NCI-H1417 (cell line): ENCODE data around the gene SCNM1.

Source experiments
- DNase-seq, 3 experiments: peaks; one replicate each; lab custom pipeline; 2025; lab: John Stamatoyannopoulos, UW

The SCNM1 gene, protein sequence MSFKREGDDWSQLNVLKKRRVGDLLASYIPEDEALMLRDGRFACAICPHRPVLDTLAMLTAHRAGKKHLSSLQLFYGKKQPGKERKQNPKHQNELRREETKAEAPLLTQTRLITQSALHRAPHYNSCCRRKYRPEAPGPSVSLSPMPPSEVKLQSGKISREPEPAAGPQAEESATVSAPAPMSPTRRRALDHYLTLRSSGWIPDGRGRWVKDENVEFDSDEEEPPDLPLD

DNA sequence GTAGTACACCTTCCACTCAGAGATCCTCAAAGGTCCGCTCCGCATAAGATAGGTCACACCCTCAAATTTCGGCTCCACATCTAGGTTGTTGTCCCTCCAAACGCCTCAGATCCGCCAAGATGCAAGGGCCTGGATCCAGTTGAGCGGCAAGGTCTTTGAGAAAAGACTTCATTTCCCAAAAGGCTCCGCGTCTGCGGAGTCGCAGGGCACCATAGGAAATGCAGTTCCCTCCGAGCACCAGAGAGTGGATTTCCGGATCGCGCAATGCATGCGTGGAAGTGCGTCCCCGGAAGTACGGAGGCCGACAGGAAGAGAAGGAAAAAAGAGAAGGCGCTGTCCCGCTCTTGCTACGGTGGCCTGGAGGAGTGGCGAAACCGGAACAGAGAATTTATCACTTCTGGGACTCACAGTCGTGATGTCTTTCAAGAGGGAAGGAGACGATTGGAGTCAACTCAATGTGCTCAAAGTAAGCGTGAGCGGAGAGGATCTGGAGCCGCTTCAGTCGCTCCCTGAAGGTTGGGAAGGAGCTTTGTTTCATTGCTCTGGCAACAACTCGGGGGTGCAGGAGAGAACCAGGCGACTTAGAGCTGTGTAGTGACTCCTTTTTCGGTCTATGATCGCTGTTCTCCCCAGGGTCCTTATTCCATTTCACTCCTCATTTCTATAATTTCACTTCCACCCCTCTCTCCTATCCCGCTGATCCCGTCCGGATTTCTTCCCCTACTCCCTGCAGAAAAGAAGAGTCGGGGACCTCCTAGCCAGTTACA, at the start of gene SCNM1, which contains the start of gene LYSMD1:
SCNM1 (plus strand) TSS at position 407 of the 767 bp plus-strand sequence; CDS start at position 416, 9 bp downstream.
LYSMD1 (minus strand) TSS at position 165 of the 767 bp plus-strand sequence. CDS start 644 bp downstream, outside the sequence.
- peak; percentile 98 to 100 (median 99) for DNase-seq

DNA sequence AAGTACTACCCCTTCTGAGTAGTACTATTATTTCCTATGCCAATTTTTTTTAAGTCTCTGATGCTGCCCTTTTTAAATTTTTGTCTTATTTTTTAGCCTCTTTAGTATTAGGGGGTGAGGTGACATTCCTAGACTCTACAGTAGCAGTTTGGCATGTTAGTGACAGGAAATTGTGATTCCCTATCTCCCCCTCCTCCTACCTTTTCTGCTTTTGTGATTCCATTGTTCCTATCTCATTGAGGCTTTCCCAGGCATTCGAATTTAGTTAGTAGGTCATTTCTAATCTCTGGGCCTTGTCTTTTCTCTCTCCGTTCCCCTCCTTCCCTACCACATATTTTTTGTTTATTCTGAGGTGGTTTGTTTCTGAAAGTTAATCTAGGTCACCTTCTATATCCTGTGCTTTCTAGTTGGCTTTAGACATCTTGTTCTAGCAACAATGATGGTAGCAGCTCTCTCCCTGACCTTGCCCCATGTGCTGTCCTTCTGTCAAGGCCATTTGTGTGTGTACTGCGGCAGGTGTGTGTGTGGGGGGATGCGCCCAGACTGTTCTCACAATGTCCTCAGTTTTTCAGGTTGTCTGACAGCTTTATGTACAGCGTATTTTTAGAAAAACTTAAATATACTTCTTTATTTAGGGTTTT, 41.1 kb upstream of the SCNM1 start:
- no peak for DNase-seq

DNA sequence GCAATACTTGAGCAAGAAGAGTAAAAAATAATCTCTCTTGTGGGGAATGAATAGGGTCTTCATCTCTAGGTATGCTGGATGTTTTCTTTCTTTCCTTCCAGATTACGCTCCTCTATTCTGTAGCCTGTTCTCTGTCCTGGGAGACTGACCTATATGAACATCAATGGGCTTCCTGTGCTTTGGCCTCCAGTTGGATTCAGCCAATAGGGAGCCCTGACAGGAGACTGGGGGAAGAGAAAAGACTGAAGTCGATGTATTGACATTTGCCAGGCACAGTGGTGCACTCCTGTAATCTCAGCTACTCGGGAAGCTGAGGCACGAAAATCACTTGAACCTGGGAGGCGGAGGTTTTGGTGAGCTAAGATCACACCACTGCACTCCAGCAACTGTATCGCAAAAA, 37.1 kb upstream of the SCNM1 start:
- no peak for DNase-seq

DNA sequence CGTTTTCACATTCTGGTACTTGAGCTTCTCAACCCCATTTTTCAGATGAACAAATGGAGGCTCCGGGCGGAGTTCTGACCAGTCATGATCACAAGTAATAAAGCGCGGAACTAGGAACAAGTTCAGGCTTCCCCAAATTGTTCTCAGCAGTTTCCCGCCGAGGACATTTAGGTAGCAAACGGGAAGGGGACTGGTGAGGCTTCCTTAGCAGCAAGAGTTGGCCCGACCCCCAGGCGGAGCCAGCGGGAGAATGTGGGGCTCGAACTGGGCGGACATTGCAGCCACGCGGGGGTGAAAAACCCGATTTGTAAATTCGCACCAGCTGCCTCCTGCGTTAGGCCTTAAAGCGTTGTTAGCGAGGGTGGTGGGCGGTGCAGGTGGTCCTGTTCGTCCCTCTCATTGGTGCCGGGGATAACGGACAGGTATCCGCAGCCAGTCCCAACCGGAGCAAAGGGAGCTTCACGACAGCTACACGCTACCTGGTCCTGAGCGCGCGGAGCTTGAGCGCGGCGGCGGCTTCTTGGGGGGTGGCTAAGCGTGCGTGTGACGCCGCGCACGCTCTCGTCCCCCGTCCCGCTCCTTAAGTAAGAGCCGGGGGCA, 34.9 kb upstream of the SCNM1 start:
- peak in 1 of 3 experiments; percentile 96 for DNase-seq

DNA sequence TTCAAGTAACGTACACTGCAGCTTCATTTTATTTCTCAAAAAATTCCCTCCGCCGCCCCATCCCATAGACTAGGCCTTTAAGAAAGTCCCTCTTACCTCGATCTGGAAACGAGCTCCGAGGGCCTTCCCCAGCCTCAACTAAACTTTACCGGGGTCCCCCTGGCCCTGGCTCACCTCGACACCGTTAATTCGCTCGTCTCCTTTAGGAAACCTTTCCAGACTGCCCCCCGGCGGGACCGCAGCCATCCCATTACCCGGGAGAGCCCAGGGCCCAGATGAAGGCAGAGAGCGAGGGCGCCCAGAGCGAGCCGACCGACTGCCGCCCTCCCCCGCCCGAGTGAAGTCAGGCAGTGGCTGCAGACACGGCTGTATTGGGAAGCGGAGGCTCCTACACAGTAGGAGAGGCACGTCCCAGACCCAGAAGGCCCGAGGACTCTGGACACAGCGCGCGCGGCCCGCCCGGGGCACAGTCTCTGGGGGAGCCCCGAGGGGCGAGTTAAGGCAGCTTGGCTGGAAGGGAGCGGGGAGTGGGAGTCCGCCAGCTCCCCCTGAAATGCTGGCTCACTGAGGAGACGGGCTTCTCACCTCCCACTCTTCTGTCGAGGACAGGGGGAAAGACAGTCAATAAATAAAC, 34.1 kb upstream of the SCNM1 start:
- DNase-seq: no peak

DNA sequence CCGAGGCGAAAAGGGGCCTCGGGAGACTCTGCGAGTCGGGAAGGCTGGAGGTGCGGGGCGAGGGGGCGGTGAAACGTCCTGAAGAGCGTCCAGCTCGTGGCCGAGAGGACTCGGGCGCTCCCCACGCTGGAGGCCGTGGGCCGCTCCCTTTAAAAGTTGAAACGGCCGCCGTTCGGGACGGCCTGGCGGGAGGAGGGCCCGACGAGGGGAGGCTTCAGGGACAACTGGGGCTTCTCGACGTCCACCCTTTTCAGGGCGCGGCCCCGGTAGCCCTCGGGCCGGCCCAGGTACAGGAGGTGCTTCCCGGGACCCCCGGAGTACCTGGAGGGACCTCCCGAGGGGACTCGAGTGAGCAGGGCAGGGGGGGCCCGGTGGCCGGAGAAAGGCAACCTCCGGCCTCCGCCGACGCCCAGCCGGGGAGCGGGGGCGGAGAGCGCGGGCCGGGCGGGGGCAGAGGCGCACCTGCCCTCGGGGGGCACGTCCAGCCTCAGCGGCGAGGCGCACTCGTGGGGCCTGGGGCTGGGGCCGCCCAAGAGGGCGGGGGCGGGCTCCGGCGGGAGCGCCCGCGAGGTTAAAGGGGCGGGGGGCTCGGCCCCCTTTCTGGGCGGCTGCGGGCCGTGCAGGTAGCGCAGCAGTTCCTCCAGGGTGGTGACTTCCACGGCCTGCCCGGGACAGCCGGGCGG, 33.5 kb upstream of the SCNM1 start:
- no peak for DNase-seq

DNA sequence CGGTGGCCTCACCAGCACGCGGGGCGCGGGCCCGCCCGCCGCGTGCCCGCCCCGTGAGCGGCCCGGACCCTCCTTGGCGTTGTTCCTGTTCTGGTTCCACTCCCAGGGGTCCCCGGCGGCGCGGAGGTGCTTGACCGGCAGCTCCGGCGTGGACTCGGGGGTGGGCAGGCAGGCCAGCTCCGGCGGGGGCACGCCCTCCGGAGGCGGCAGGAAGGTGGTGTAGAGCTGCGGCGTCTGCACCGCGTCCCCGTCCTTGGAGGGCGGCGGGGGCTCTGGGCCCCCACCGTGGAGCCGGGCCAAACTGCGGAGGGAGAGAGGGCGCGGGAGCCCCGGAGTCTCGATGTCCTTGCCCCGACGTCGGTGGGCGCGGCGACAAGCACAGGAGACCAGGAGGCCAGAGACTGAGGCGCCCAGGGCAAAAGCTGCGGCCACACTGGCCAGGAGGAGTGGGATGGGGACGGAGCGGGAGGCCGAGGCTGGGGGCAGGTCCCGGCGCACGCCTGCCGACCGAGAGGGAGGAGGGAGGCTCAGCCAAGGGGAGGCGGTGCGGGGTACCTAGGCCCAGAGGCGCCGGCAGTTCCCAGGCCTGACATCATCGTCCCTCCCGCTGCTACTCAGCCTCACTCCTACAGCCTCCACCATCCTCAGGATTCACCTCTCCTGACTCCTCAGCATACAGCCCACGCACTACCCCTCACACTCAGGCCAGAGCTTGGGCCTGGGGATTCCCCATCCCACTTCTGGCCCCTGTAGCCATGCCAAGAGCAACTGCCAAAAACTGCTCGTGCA, 32.7 kb upstream of the SCNM1 start:
- DNase-seq: no peak

DNA sequence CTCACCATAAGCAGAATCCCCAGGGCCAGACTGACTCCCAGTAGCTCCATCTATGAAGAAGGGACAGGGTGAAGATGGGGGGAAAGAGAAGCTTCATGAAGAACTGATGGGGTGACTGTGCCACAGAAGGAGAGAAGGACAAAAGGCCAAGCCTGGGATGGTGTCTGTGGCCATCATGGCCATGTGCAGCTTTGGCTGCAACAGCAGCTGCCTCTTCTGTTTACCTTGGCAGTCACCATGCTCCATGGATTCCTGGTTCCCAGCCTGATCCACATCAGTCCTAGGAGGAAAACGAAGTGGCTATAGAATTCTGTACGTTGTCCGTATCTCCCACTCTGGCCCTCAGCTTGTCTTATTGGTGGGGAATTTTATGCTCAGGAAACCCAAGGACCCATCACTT, 31.5 kb upstream of the SCNM1 start:
- no peak for DNase-seq

DNA sequence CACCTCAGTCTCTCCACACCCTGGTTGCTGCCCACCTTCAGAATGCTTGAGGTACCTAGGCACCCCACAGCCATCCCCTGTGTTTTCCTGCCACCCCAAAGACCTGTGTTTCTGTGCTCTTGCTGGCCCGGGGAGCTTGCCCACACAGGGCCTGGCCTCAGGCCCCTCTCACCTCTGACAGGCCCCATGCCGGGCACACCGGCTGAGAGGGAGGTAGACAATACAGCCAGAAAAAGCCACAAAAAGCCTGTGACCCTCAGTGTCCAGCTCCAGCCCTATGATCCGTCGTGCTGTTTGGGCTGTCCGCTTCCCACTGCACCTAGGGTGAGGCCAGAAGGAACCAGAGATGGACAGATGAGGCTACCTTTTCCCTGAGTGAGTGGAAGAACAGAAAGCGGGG, 31.0 kb upstream of the SCNM1 start:
- no peak for DNase-seq

DNA sequence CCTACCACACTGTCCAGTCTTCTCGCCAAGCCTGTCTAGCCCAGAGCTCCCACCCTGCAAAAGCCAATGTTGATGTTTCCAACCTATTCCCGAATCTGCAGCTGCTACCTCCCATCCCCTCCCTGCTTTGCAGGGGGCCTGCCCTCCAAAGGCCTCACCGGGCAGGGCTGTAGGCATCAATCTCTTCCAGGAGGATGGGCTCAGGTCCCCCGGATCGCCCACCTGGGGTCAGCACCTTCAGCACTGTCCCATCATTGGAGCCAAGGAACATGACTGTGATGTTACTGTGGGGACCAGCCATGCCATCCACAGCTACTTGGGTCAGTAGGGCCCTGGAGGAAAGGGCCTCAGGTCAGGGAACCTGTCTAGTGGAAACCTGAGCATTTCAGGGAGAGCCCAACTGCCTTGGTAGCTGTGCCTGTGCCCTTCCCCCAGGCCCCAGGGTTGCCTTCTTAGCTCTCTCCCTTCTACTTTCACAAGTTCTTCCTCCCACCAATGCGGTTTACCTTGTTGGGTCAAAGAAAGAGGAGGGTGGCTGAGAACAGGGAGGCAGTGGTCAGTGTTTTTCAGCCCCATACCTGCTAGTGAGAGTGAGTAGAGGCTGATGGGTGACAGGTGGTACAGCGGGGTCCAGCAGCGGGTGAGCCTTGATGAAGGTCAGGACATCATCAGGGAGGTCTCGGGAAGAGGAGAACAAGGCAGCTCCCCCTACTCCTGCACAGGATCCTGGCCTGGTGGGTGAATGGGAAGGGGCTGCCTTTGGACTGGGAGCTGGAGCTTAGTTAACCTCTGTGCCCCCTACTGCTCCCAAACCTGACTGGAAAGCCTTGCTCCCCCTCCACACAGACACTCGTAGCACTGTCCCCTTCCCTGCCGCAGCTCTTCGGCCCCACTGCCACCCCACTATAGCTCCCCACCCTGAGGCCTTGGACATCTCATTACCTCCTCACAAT, 30.2 kb upstream of the SCNM1 start:
- no peak for DNase-seq

DNA sequence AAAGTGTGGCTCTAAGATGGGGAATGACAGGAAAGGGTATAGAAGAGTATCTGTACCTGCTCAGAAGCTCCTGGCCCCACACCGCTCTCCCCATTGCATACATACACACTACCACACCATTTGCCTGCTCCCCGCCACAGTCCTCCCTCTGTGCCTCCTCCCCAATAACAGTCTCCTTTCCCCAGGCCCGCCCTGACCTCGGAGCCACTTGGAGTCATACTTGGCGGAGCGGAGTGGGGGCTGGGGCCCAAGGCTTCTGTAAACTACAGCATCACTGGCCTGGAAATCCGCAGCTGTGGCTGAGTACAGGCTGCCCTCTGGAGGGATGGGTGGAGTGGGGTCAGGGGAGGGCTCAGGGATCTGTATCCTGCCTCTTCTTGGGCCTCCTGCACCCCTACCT, 28.2 kb upstream of the SCNM1 start:
- DNase-seq: no peak

DNA sequence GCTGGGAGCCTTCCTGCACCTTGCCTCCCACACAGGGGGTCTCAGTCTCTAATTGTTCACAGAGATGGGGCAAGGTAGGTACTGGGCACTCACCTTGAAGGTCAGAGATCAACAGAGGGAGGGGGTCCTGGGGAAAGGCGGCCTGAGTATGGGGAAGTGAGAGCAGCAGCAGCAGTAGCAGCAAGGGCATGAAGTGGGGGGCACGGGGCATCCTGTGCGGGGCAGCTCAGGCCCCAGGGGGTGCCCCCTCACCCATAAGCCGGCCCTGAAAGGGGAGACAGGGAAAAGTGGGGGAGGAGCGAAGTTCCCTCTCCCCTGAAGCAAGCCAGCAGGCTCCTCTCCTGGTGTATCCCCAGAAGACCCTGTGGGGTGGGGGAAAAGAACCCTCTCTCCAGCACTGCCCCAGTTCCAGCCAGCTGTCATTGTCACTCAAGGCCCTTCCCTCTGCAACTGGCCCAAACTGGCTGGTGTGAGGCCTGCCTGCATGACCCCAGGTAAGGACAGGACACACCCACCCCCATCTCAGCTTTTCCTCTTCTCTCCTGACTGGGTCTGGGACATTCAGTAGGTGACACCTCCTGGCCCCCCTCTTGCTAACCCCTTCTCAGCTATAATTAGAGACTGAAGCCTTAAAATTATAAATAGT, 23.4 kb upstream of the SCNM1 start:
- DNase-seq: no peak

DNA sequence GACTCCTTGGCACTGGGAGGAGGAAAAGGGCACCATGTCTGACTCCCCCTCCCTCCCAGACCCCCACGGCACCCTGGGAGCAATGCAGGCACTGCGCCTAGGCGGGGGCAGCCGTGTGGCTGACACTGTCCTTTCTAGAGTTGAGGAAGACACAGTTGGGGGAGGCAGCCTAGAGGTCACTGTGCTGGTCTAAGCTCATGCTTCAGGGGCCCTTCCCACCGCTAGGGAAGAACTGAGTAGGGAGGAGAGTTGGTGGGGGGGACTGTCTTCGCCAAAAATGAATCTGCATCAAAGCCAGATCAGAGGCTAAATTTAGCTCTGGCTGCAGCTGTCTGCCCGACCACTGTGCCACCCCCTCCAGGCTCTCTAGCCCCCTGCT, 22.9 kb upstream of the SCNM1 start:
- no peak for DNase-seq

DNA sequence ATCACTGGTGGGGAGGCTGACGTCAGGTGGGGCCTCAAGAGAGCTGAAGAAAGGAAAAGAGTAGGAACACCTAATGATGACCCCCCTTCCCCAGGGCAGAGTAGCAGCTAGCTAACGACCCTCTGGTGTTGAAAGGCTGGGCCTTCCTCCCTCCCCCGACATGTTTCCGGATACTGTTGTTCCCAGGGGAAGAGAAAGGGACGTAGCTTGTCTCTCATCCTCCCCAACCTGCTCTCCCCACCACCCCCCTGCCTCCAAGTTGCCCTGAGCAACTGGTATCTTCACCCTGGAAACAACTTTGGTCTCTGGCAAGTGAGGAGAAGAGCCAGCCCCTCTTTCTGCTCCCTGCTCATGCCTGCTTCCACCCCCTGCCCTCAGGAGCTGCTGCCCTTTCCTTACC, 22.0 kb upstream of the SCNM1 start:
- peak in 1 of 3 experiments; percentile 13 for DNase-seq

DNA sequence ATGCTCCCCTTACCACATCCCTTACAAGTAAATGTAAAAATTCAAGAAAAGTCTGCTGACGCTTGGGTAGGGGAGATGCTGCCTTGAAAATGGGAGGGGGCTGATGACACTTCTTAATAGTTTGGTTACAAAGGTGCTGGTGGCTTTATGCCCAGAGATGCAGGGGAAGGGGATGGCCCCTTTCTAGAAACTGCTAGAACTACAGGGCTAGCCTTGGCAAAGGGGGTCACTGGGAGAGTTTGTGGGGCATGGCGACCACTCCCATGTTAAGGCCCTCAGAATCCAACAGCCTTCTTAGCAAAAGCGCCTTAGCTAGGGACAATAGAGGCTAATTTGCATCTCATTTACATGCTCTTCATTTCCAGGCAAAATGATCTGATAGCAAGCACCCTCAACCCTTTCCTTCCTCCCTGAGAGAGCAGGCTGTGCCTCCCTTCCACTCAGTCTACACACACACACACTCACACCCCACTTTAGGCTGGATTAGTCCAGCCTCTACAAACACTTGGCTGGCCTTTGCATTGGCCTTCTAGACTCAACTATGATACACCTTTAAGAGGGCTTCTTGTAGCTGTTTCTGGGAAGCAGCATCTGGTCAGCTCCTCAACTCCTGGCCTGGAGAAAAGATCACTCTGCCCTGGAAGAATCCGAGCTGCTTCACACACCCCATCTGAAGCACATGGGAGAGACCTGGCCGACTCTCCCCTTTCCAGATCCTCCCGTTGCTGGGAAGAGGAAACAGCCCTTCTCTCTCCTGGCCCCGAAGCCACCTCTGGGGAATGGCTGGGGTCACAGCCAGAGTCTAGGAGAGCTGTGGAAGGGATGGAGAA, 21.3 kb upstream of the SCNM1 start:
- peak in 1 of 3 experiments; percentile 25 for DNase-seq

DNA sequence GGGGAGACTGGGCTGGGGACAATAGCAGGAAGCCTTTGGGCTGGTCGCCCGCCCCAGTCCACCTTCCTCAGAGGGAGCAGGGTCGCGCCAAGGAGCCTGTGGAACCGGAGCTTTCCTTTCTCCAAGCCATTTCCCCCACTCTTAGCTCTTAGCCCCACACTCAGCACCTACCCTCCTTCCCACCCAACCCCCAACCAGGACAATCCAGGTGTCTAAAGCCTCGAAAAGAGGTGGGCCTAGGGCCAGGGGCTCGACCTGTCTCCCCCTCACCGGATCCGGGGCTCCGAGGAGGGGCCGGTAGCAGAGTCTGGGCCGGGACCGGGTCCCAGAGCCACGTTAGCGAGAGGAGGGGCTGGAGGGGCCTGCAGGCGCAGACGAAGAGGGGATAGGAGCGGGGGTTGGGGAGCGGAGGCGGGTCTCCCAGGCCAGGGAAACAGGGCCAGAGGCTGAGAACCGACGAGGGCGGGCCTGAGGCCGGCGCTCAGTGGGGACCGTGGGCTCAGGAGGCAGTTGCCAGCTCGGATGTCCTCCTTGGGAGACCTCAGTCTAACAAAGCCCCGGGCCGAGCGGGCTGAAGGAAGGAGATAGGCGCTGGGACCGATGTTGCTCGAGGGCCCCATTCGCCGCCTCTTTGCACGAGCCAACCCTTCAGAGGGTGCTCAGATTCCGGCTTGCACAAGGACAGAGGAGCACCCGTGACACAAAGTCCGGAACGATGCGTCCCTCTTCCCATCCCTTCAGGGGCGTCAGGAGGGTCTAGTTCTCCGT, 20.5 kb upstream of the SCNM1 start:
- peak in 2 of 3 experiments; percentile 36 to 64 for DNase-seq

DNA sequence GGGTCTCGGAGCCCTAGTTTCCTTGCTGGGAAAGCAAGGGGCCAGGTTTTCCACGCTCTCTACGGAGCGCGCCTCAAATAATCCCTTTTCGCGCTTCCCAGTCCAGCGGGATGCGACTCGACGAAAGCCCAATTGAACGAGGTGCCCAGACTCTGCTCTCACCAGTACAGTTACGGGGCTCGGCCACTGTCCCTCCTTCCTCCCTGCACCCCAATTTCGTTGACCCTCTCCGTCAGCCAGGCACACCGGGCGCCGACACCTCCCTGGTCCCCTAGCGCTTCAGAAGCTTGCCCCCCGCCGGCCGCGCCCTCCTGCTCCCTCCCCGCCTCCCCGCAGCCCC, 19.9 kb upstream of the SCNM1 start:
- DNase-seq: peak in 2 of 3 experiments; percentile 62 to 64
